NT2/D1 (cell line): ENCODE measurements around the gene SLC48A1.

Experiments used
- SUZ12 ChIP-seq: IDR thresholded peaks from 2 replicates; pipeline ENCODE4 v1.6.1; 2011; ENCODE audit not compliant: insufficient read length, insufficient read depth; ENCODE audit errors: extremely low read depth
- ZNF274 ChIP-seq: IDR thresholded peaks from 2 replicates; pipeline ENCODE4 v1.6.1; 2011; ENCODE audit warnings: mild to moderate bottlenecking, low read depth, low read length

DNA sequence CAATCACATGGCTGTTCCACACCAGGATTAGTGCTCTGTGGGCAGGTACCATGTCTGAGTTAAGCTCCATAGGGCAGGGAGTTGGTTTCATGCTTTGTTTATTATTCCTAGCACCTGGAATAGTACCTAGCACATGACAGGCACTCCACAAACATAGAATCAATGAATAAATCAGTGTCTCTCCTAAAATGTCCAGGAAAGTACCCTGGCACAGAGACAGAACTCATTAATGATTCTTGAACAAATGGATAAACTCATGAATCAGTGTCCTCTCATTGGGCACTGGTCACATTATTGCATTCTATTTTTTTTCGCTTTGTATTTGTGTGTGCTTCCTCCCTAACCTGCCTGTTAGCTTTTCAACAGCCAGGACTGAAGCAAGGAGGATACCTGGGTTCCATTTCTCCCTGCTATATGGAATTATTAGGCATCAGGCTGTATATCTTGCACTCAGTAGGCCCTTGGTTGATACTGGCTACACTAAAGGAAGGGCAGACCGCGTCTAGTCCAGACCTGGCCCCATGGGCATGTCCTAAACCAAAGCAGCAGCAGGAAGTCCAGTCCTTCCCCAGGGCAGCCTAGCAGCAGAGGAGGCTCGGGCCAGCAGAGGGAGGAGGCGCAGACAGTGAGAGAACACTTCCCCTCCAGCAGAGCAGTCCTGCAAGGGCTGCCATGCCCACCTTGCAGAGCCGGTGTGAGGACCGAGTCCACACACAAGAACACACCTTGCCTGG is 28.3 kb downstream of the SLC48A1 start:
- TF ChIP-seq ZNF274, result no peak
- no peak for TF ChIP-seq SUZ12
